Midbrain (tissue), 1 donor: ENCODE results near the gene HSF2BP.
"Not testable (repeated sequence)": the region's sequence is repeated elsewhere in the genome, so short reads cannot be mapped to it uniquely, and the experiment has no call there.

Experiments
- DNase-seq: peaks from one replicate; lab custom pipeline; 2025; lab: John Stamatoyannopoulos, UW

Gene HSF2BP

GRCh38 chr21:43659136-43660000 is at the start of gene HSF2BP, which contains the start of gene RRP1B:
TSS of gene HSF2BP (minus strand) at chr21:43659488. CDS start at chr21:43658096, 1,392 bp downstream.
TSS of gene RRP1B (plus strand) at chr21:43659560. CDS start at chr21:43659665, 105 bp downstream.
- peak; percentile 87 for DNase-seq

- DNase-seq, result no peak
Observed at GRCh38 chr21:43708745-43709381, 49.6 kb upstream of the HSF2BP start.

GRCh38 chr21:43707462-43707861 is 48.2 kb upstream of the HSF2BP start:
- no peak for DNase-seq

- peak; percentile 16 for DNase-seq
Observed at GRCh38 chr21:43703035-43703880, 44.0 kb upstream of the HSF2BP start.

- DNase-seq, result no peak
Observed at GRCh38 chr21:43702785-43703034, 43.4 kb upstream of the HSF2BP start.

- no peak for DNase-seq
Observed at GRCh38 chr21:43701936-43702784, 42.9 kb upstream of the HSF2BP start.

- no peak for DNase-seq
Observed at GRCh38 chr21:43699933-43700599, 40.8 kb upstream of the HSF2BP start.

- not testable (repeated sequence) for DNase-seq
Observed at GRCh38 chr21:43699492-43699777, 40.1 kb upstream of the HSF2BP start.

GRCh38 chr21:43697758-43698643 is 38.7 kb upstream of the HSF2BP start:
- DNase-seq, result no peak

- no peak for DNase-seq
Observed at GRCh38 chr21:43696214-43696613, 36.9 kb upstream of the HSF2BP start.

- DNase-seq, result no peak
Observed at GRCh38 chr21:43694437-43695079, 35.3 kb upstream of the HSF2BP start.

GRCh38 chr21:43693981-43694380 is 34.7 kb upstream of the HSF2BP start:
- DNase-seq, result no peak

- DNase-seq, result no peak
Observed at GRCh38 chr21:43692949-43693348, 33.7 kb upstream of the HSF2BP start.

- DNase-seq, result no peak
Observed at GRCh38 chr21:43691801-43692200, 32.5 kb upstream of the HSF2BP start.

GRCh38 chr21:43691086-43691795 is 32.0 kb upstream of the HSF2BP start:
- DNase-seq, result no peak

- no peak for DNase-seq
Observed at GRCh38 chr21:43690346-43690745, 31.1 kb upstream of the HSF2BP start.

GRCh38 chr21:43689556-43690337 is 30.5 kb upstream of the HSF2BP start:
- DNase-seq, result no peak

GRCh38 chr21:43688906-43689305 is 29.6 kb upstream of the HSF2BP start:
- no peak for DNase-seq
